Measurements from ENCODE around the gene ARPC4. TPM values are rescaled to one million over a fixed set of nuclear protein-coding genes. Genes with fewer than 3 reads are reported as not detected.

ARPC4 gene
- total and polyA plus RNA-seq, 7 donors, result 75.6 to 240 (median 150) TPM

- Histone ChIP-seq H3K36me3 (peaks cover 13 to 49% (median 30%) of the 10 kb centered on the region in 4 donors), H3K27me3 (no peaks in the 10 kb centered on the region), H3K4me3 (no peak overlapping the region), H3K27ac (no peak overlapping the region), H3K9me3 (no peaks in the 10 kb centered on the region), H3K4me1 (peaks cover 0 to 40% (median 36%) of the 10 kb centered on the region in 4 donors)
- DNase-seq, result no peak
- intact Hi-C loops (cut with DNase I), result no loop called here
- 74 to 86% methylated on average over 5 of the region's 5 CpGs for WGBS, 2 donors
- TF ChIP-seq POLR2AphosphoS5 (IDR thresholded peaks at IDR 0.05) (no peak), CTCF (IDR thresholded peaks at IDR 0.05) (no peak), POLR2A (IDR thresholded peaks at IDR 0.05) (no peak), EP300 (IDR thresholded peaks at IDR 0.05) (no peak)
These were observed 2.3 kb downstream of the ARPC4 start for GRCh38 chr3:9795207-9795606.

- no peak for DNase-seq
- Histone ChIP-seq H3K9me3 (no peaks in the 10 kb centered on the region), H3K4me1 (peaks cover 0 to 23% (median 19%) of the 10 kb centered on the region in 4 donors), H3K36me3 (peaks cover 31 to 66% (median 45%) of the 10 kb centered on the region in 4 donors), H3K27ac (no peak overlapping the region), H3K4me3 (no peak overlapping the region), H3K27me3 (no peaks in the 10 kb centered on the region)
- intact Hi-C loops (cut with DNase I), result no loop called here
- 93 to 95% methylated on average over 12 of the region's 12 CpGs for WGBS, 2 donors
- no peak for TF ChIP-seq POLR2A (IDR thresholded peaks at IDR 0.05)
These were observed 4.5 kb downstream of the ARPC4 start for GRCh38 chr3:9797196-9797945.

- WGBS, 2 donors, result 83 to 87% methylated on average over 5 of the region's 5 CpGs
- peaks cover 0 to 3% (median under 1%) of the 10 kb centered on the region in 4 donors for H3K4me1 ChIP-seq
- TF ChIP-seq POLR2AphosphoS5 (IDR thresholded peaks at IDR 0.05) (no peak), CTCF (IDR thresholded peaks at IDR 0.05) (no peak), POLR2A (IDR thresholded peaks at IDR 0.05) (no peak), EP300 (IDR thresholded peaks at IDR 0.05) (no peak)
- H3K27me3 ChIP-seq, result no peaks in the 10 kb centered on the region
- no peaks in the 10 kb centered on the region for H3K9me3 ChIP-seq
- no peak for DNase-seq
- intact Hi-C loops (cut with DNase I), result no loop called here
- H3K4me3 ChIP-seq, result no peak overlapping the region
- H3K27ac ChIP-seq, result no peak overlapping the region
- peaks cover 58 to 90% (median 76%) of the 10 kb centered on the region in 4 donors for H3K36me3 ChIP-seq
These were observed 7.6 kb downstream of the ARPC4 start for GRCh38 chr3:9800529-9800928.

GRCh38 chr3:9803494-9803893 is 10.6 kb downstream of the ARPC4 start:
- Histone ChIP-seq H3K27ac (peak overlapping the region in 1 of 4 donors; percentile 28), H3K9me3 (no peaks in the 10 kb centered on the region), H3K4me1 (no peaks in the 10 kb centered on the region), H3K27me3 (no peaks in the 10 kb centered on the region), H3K36me3 (peaks cover 62 to 83% (median 78%) of the 10 kb centered on the region in 4 donors), H3K4me3 (no peak overlapping the region)
- TF ChIP-seq CTCF (IDR thresholded peaks at IDR 0.05) (no peak), POLR2AphosphoS5 (IDR thresholded peaks at IDR 0.05) (no peak), POLR2A (IDR thresholded peaks at IDR 0.05) (no peak), EP300 (IDR thresholded peaks at IDR 0.05) (no peak)
- intact Hi-C loops (cut with DNase I), result no loop called here
- WGBS, 2 donors, result 80 to 96% methylated on average over 1 of the region's 1 CpG
- no peak for DNase-seq

- H3K4me3 ChIP-seq, result no peak overlapping the region
- H3K27ac ChIP-seq, result no peak overlapping the region
- H3K9me3 ChIP-seq, result no peaks in the 10 kb centered on the region
- TF ChIP-seq POLR2AphosphoS5 (IDR thresholded peaks at IDR 0.05), result no peak
- intact Hi-C loops (cut with DNase I), result loop anchor here (5.0 kb wide), 1 partner anchor 88 kb away; no protein-coding TSS in a partner anchor
- 79 to 89% methylated on average over 5 of the region's 5 CpGs for WGBS, 2 donors
- H3K27me3 ChIP-seq, result no peaks in the 10 kb centered on the region
- DNase-seq, result no peak
- H3K36me3 ChIP-seq, result peaks cover 55 to 68% (median 63%) of the 10 kb centered on the region in 4 donors
- peaks cover 0 to 9% (median 3%) of the 10 kb centered on the region in 4 donors for H3K4me1 ChIP-seq
These were observed 12.1 kb downstream of the ARPC4 start for GRCh38 chr3:9804996-9805395.
